ENCODE data around the gene ARIH1.
"Not testable (repeated sequence)": the region's sequence is repeated elsewhere in the genome, so short reads cannot be mapped to it uniquely, and the experiment has no call there.

GRCh38 chr15:72628249-72629067 is 154.3 kb downstream of the ARIH1 start:
- TF ChIP-seq GATA2 (CRISPR knock-in tag; IDR thresholded peaks at IDR 0.05); FOSL2 (IDR thresholded peaks at IDR 0.05; ENCODE audit: borderline replicate concordance, low read depth); GABPA (IDR thresholded peaks at IDR 0.05; ENCODE audit: low read depth); EZH2phosphoT487 (IDR thresholded peaks at IDR 0.05; ENCODE audit: borderline replicate concordance, low read depth); REST (IDR thresholded peaks at IDR 0.05; ENCODE audit: low read depth, low read length); POLR2AphosphoS5 (IDR thresholded peaks at IDR 0.05; ENCODE audit: low read depth, low read length); USF2 (IDR thresholded peaks at IDR 0.05; ENCODE audit: borderline replicate concordance, low read depth, low read length): not testable (repeated sequence)
- peak; percentile 35; the same call in 1 of the 2 replicates for TF ChIP-seq CTCF (IDR thresholded peaks at IDR 0.05)

Data from SK-N-SH (cell line).